NCI-H2227 (cell line): ENCODE data around the gene ENPP3.

ENCODE experiments used
- DNase-seq: peaks from one replicate; lab custom pipeline; 2025; ENCODE audit not compliant: unreplicated experiment; lab: John Stamatoyannopoulos, UW

Gene ENPP3

GRCh38 chr6:131792091-131792496 is 155.0 kb downstream of the ENPP3 start:
- DNase-seq: no peak

GRCh38 chr6:131795366-131795765 is 158.3 kb downstream of the ENPP3 start:
- DNase-seq: no peak
